ENCODE results near the gene LPCAT1. TPM values are rescaled to one million over a fixed set of nuclear protein-coding genes. Genes with fewer than 3 reads are reported as not detected.

The LPCAT1 gene
- total and polyA plus RNA-seq, 2 of the 13 experiments (the other 11 are each of a cell fraction or from before 2014, with no cell fraction given) = 29.8 to 90.6 TPM

DNA sequence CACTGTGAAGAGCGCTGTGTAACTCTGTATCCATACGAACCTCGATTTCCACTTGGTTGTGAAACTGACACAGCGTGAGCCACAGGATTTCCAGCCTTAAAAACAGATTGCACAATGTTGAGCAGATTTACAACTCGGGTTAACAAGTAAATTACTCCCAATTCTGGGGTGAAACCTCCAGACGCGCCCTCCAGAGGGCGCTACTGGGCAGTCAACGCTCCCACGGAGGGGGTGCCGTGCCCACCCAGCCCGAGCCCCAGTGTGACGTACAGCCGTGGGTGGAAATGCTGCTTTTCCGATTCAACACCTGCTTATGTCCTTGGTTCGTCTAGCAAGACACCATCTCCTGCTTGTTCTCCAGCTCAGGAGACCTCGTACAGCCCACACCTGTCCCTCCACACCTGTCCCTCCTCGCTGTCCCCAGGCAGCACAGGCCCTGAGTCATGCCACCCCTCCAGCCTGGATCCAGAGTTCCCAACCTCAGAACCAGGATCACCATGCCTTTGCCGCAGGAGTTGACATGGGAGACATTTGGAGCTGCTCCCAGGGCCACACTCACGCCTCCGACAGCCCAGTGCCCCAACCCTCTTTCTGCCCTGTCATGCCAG is 44.1 kb downstream of the LPCAT1 start:
- DNase-seq (ENCODE audit: low spot score) (peak; percentile 23), FAIRE-seq (no peak), ATAC-seq (peak; percentile 27)
- Histone ChIP-seq H3K36me3 (replicated peaks in 1 of 2; ENCODE audit: control insufficient read depth in 1 of 2, insufficient read depth in 2 of 2, low read length in 2 of 2) (peaks cover 20 to 58% of the 10 kb centered on the region in 2 experiments), H3K27me3 (ENCODE audit: control insufficient read depth in 1 of 2, insufficient read depth in 2 of 2, low read length in 2 of 2) (no peaks in the 10 kb centered on the region), H3K79me2 (ENCODE audit: insufficient read depth, low read length) (no peaks in the 10 kb centered on the region), H3K9me3 (ENCODE audit: low read length) (no peaks in the 10 kb centered on the region), H3K4me1 (ENCODE audit: insufficient read depth, low read length) (no peaks in the 10 kb centered on the region), H2AFZ (ENCODE audit: low read length) (no peak overlapping the region), H3K4me3 (replicated peaks in 1 of 3; ENCODE audit: insufficient read depth in 1 of 3, low read depth in 2 of 3, low read length in 3 of 3) (no peak overlapping the region), H3K27ac (ENCODE audit: extremely low read length, insufficient read depth, low read length) (no peak overlapping the region), H3K4me2 (ENCODE audit: low read depth, low read length) (no peak overlapping the region), H3K9ac (ENCODE audit: insufficient read depth, low read depth, low read length) (no peak overlapping the region), H4K20me1 (ENCODE audit: insufficient read depth, low read length) (peaks cover 4% of the 10 kb centered on the region; the same call in 1 of the 2 replicates)
- 71% methylated on average over 21 of the region's 21 CpGs for WGBS (ENCODE audit: low lambda C conversion rate)
- intact Hi-C loops (cut with micrococcal nuclease; ENCODE audit: unreplicated experiment) = loop anchor here (5.0 kb wide), 1 partner anchor 163 kb away; no protein-coding TSS in a partner anchor
- ChIA-PET CTCF (ENCODE audit: low intra/inter-chr PET ratio, low total read pairs) (interaction anchor here (2.0 kb wide), 1 partner anchor 162 kb away, joined by 8 read pairs; no protein-coding TSS in a partner anchor), POLR2A (no interaction called here)
- in situ Hi-C loops (cut with HindIII; ENCODE audit: extremely low pct_ligation_motif_present, low pct_unique_long_range_greater_than_20kb) = no loop called here
- no TSS peak for BruUV-seq (replicated peaks)
- TF ChIP-seq TRIM24 (CRISPR knock-in tag; IDR thresholded peaks at IDR 0.05) = no peak
- peak; percentile 55; the same call in 1 of the 2 replicates for TF ChIP-seq CEBPG (CRISPR knock-in tag; IDR thresholded peaks at IDR 0.05)
- no peak for TF ChIP-seq ZNF207 (IDR thresholded peaks at IDR 0.05; ENCODE audit: borderline replicate concordance)
- TF ChIP-seq, protein P1, sequence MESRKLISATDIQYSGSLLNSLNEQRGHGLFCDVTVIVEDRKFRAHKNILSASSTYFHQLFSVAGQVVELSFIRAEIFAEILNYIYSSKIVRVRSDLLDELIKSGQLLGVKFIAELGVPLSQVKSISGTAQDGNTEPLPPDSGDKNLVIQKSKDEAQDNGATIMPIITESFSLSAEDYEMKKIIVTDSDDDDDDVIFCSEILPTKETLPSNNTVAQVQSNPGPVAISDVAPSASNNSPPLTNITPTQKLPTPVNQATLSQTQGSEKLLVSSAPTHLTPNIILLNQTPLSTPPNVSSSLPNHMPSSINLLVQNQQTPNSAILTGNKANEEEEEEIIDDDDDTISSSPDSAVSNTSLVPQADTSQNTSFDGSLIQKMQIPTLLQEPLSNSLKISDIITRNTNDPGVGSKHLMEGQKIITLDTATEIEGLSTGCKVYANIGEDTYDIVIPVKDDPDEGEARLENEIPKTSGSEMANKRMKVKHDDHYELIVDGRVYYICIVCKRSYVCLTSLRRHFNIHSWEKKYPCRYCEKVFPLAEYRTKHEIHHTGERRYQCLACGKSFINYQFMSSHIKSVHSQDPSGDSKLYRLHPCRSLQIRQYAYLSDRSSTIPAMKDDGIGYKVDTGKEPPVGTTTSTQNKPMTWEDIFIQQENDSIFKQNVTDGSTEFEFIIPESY (CRISPR knock-in tag; IDR thresholded peaks at IDR 0.05) = peak; percentile 39; the same call in 1 of the 2 replicates
- no peak for TF ChIP-seq HCFC1 (IDR thresholded peaks at IDR 0.05; ENCODE audit: low read depth, low read length)
- TF ChIP-seq SALL1 (CRISPR knock-in tag; IDR thresholded peaks at IDR 0.05) = 0 out of 2 replicates have a peak, but pooled peaks have one; percentile 22
- peak; percentile 50 for TF ChIP-seq SMC3 (IDR thresholded peaks at IDR 0.05; ENCODE audit: low read length)
- TF ChIP-seq ZNF615 (CRISPR knock-in tag; IDR thresholded peaks at IDR 0.05; ENCODE audit: borderline replicate concordance) = no peak
- TF ChIP-seq ZNF10 (CRISPR knock-in tag; IDR thresholded peaks at IDR 0.05; ENCODE audit: borderline replicate concordance, low read depth) = no peak
- TF ChIP-seq, protein P2, sequence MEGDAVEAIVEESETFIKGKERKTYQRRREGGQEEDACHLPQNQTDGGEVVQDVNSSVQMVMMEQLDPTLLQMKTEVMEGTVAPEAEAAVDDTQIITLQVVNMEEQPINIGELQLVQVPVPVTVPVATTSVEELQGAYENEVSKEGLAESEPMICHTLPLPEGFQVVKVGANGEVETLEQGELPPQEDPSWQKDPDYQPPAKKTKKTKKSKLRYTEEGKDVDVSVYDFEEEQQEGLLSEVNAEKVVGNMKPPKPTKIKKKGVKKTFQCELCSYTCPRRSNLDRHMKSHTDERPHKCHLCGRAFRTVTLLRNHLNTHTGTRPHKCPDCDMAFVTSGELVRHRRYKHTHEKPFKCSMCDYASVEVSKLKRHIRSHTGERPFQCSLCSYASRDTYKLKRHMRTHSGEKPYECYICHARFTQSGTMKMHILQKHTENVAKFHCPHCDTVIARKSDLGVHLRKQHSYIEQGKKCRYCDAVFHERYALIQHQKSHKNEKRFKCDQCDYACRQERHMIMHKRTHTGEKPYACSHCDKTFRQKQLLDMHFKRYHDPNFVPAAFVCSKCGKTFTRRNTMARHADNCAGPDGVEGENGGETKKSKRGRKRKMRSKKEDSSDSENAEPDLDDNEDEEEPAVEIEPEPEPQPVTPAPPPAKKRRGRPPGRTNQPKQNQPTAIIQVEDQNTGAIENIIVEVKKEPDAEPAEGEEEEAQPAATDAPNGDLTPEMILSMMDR (CRISPR knock-in tag; IDR thresholded peaks at IDR 0.05) = peak; percentile 74
- no peak for TF ChIP-seq GTF3A (CRISPR knock-in tag; conservative IDR thresholded peaks at IDR 0.05)
- TF ChIP-seq, protein P3, sequence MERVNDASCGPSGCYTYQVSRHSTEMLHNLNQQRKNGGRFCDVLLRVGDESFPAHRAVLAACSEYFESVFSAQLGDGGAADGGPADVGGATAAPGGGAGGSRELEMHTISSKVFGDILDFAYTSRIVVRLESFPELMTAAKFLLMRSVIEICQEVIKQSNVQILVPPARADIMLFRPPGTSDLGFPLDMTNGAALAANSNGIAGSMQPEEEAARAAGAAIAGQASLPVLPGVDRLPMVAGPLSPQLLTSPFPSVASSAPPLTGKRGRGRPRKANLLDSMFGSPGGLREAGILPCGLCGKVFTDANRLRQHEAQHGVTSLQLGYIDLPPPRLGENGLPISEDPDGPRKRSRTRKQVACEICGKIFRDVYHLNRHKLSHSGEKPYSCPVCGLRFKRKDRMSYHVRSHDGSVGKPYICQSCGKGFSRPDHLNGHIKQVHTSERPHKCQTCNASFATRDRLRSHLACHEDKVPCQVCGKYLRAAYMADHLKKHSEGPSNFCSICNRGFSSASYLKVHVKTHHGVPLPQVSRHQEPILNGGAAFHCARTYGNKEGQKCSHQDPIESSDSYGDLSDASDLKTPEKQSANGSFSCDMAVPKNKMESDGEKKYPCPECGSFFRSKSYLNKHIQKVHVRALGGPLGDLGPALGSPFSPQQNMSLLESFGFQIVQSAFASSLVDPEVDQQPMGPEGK (CRISPR knock-in tag; IDR thresholded peaks at IDR 0.05) = peak; percentile 24; the same call in 1 of the 2 replicates
- TF ChIP-seq, protein P4, sequence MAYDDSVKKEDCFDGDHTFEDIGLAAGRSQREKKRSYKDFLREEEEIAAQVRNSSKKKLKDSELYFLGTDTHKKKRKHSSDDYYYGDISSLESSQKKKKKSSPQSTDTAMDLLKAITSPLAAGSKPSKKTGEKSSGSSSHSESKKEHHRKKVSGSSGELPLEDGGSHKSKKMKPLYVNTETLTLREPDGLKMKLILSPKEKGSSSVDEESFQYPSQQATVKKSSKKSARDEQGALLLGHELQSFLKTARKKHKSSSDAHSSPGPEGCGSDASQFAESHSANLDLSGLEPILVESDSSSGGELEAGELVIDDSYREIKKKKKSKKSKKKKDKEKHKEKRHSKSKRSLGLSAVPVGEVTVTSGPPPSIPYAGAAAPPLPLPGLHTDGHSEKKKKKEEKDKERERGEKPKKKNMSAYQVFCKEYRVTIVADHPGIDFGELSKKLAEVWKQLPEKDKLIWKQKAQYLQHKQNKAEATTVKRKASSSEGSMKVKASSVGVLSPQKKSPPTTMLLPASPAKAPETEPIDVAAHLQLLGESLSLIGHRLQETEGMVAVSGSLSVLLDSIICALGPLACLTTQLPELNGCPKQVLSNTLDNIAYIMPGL (CRISPR knock-in tag; IDR thresholded peaks at IDR 0.05; ENCODE audit: borderline replicate concordance in 1 of 2, low read depth in 1 of 2) = 0 out of 4 replicates have a peak, but pooled peaks of 1 of the 2 experiments have one; percentile 36

Measured in HepG2 (cell line).